GM12878 (cell line): ENCODE data around the gene DHDH. TPM values are rescaled to one million over a fixed set of nuclear protein-coding genes. Genes with fewer than 3 reads are reported as not detected.
A peak's percentile ranks its signal among the peaks of the same experiment; 100 is the strongest.

Experiments
- ATF3 ChIP-seq: IDR thresholded peaks from 2 replicates; pipeline ENCODE4 v1.6.1; 2011; ENCODE audit warnings: low read depth, mild to moderate bottlenecking, low read length, moderate library complexity, borderline replicate concordance; ENCODE audit errors: extremely low read depth
- BCL11A ChIP-seq: IDR thresholded peaks from 2 replicates; pipeline ENCODE4 v1.6.1; 2011; ENCODE audit warnings: low read depth, low read length
- BHLHE40 ChIP-seq, 2 experiments: fragments of 450-650 bp in 1 of 2; IDR thresholded peaks; 2 replicates each; pipeline ENCODE4 v1.6.1; 2011 to 2017; ENCODE audit warnings: low read depth in 2 of 2, borderline replicate concordance in 1 of 2, improper control_type of control experiment in 1 of 2, low read length in 1 of 2, mild to moderate bottlenecking in 1 of 2
- NR2C1 ChIP-seq: fragments of 450-650 bp; IDR thresholded peaks from 2 replicates; pipeline ENCODE4 v1.6.1; 2017; ENCODE audit warnings: antibody characterized with exemption, mild to moderate bottlenecking, moderate library complexity
- PAX5 ChIP-seq: IDR thresholded peaks from 2 replicates; pipeline ENCODE4 v1.6.1; 2011; ENCODE audit warnings: low read depth, low read length, borderline replicate concordance
- PAX8 ChIP-seq: fragments of 450-650 bp; IDR thresholded peaks from 2 replicates; pipeline ENCODE4 v1.6.1; 2017; ENCODE audit warnings: mild to moderate bottlenecking, moderate library complexity
- PKNOX1 ChIP-seq: fragments of 450-650 bp; IDR thresholded peaks from 2 replicates; pipeline ENCODE4 v1.6.1; 2016; ENCODE audit warnings: mild to moderate bottlenecking
- POLR2AphosphoS2 ChIP-seq: IDR thresholded peaks from 2 replicates; pipeline ENCODE4 v1.6.1; 2011; ENCODE audit warnings: low read depth, mild to moderate bottlenecking, low read length, improper control_type of control experiment, moderate library complexity
- RAD51 ChIP-seq: fragments of 450-650 bp; IDR thresholded peaks from 2 replicates; pipeline ENCODE4 v1.6.1; 2016; ENCODE audit warnings: moderate library complexity, mild to moderate bottlenecking, inconsistent platforms
- RFX5 ChIP-seq: IDR thresholded peaks from 2 replicates; pipeline ENCODE4 v1.6.1; 2011; ENCODE audit warnings: low read depth, low read length, improper control_type of control experiment
- SIX5 ChIP-seq: IDR thresholded peaks from 2 replicates; pipeline ENCODE4 v1.6.1; 2011; ENCODE audit warnings: mild to moderate bottlenecking, low read depth, low read length, moderate library complexity; ENCODE audit not compliant: severe bottlenecking
- STAT1 ChIP-seq: fragments of 450-650 bp; conservative IDR thresholded peaks from 2 replicates; pipeline ENCODE4 v1.6.1; 2014; ENCODE audit warnings: antibody characterized with exemption, mild to moderate bottlenecking
- STAT3 ChIP-seq: IDR thresholded peaks from 2 replicates; pipeline ENCODE4 v1.6.1; 2011; ENCODE audit warnings: low read depth, low read length, improper control_type of control experiment
- TCF12 ChIP-seq: IDR thresholded peaks from 2 replicates; pipeline ENCODE4 v1.6.1; 2011; ENCODE audit warnings: low read depth, mild to moderate bottlenecking, low read length
- ZNF207 ChIP-seq: fragments of 450-650 bp; IDR thresholded peaks from 2 replicates; pipeline ENCODE4 v1.6.1; 2014; ENCODE audit warnings: antibody characterized with exemption, mild to moderate bottlenecking, borderline replicate concordance
- ZNF592 ChIP-seq: fragments of 450-650 bp; IDR thresholded peaks from 2 replicates; pipeline ENCODE4 v1.6.1; 2017; ENCODE audit warnings: mild to moderate bottlenecking, moderate library complexity
- polyA plus RNA-seq, 11 experiments: library from polyadenylated mRNA; depleted of rRNA in 4 of 11; unstranded in 6 of 11; stranded (reverse) in 5 of 11; fragments of >200 nt; fragmentation: Nextera tagmentation in 4 of 11; fragmentation: Illumina TruSeq in 1 of 11; extraction: Ambion mirVana in 4 of 11; extraction: Trizol in 1 of 11; gene quantifications; 1 replicate in 1 of 11; 2 replicates in 10 of 11; pipeline versions ENCODE4 v1.2.1 to v1.2.3, GENCODE V29; 2011 to 2016; ENCODE audit warnings: inconsistent platforms in 2 of 11, missing spikeins in 2 of 11, low read depth in 1 of 11
- total RNA-seq, 4 experiments: library from RNA; depleted of rRNA in 3 of 4; stranded (reverse); fragments of >200 nt in 3 of 4; fragmentation: Illumina TruSeq in 1 of 4; extraction: Trizol in 1 of 4; gene quantifications; 2 replicates each; pipeline versions ENCODE4 v1.2.1 to v1.2.3, GENCODE V29; 2013 to 2021
- TF ChIP-seq, protein P1 (sequence below): fragments of 450-650 bp; IDR thresholded peaks from 2 replicates; pipeline ENCODE4 v1.6.1; 2017; ENCODE audit warnings: antibody characterized with exemption, mild to moderate bottlenecking, moderate library complexity
- TF ChIP-seq, protein P2 (sequence below): fragments of 450-650 bp; IDR thresholded peaks from 2 replicates; pipeline ENCODE4 v1.6.1; 2018; ENCODE audit warnings: mild to moderate bottlenecking, low read depth, moderate library complexity; ENCODE audit not compliant: partially characterized antibody

DHDH gene
- total and polyA plus RNA-seq, 10 of the 15 experiments (the other 5 are each of a cell fraction or from before 2014, with no cell fraction given) = 0.13 to 0.21 (median 0.15) TPM; not detected in 7

DNA sequence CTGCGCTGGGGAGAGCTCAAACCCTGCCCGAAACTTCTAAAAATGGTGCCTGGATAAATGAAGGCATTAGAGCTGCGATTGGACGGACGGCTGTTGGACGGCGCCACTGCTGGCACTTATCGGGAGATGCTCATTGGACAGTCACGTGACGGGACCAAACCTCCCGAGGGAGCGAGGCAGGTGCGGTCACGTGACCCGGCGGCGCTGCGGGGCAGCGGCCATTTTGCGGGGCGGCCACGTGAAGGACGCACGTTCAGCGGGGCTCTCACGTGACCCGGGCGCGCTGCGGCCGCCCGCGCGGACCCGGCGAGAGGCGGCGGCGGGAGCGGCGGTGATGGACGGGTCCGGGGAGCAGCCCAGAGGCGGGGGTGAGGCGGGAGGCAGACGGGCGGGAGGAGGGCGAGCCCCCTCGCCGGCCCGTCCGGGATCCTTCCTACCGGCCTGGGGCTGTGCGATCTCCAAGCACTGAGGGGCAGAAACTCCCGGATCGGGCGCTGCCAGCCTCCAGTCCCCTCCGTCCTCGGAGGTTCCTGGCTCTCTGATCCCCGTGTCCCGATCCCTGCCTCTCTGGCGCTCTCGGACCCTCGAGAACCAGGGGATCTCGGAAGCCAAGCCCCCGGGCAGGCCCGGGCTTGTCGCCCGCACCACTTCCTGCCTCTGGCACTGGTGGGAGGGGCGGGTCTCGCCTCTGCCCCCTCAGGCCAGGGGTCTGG is 21.3 kb downstream of the DHDH start, which contains the start of gene BAX (continued):
- TF ChIP-seq ZNF592 (0 out of 2 replicates have a peak, but pooled peaks have one; percentile 20), PKNOX1 (peak; percentile 72), ZNF207 (peak; percentile 71; the same call in 1 of the 2 replicates), PAX8 (no peak), BCL11A (0 out of 2 replicates have a peak, but pooled peaks have one; percentile 3), SIX5 (peak; percentile 75), ATF3 (peak; percentile 100), RFX5 (no peak), RAD51 (peak; percentile 100), STAT1 (0 out of 2 replicates have a peak, but pooled peaks have one; percentile 88), PAX5 (0 out of 2 replicates have a peak, but pooled peaks have one; percentile 43), NR2C1 (peak; percentile 72), POLR2AphosphoS2 (no peak), STAT3 (no peak), TCF12 (peak; percentile 63; the same call in 1 of the 2 replicates), BHLHE40 (IDR thresholded peaks at IDR 0.05; ENCODE audit: borderline replicate concordance in 1 of 2, low read depth in 2 of 2, low read length in 1 of 2) (peak; percentile 96 to 100)
- TF ChIP-seq, protein P1, sequence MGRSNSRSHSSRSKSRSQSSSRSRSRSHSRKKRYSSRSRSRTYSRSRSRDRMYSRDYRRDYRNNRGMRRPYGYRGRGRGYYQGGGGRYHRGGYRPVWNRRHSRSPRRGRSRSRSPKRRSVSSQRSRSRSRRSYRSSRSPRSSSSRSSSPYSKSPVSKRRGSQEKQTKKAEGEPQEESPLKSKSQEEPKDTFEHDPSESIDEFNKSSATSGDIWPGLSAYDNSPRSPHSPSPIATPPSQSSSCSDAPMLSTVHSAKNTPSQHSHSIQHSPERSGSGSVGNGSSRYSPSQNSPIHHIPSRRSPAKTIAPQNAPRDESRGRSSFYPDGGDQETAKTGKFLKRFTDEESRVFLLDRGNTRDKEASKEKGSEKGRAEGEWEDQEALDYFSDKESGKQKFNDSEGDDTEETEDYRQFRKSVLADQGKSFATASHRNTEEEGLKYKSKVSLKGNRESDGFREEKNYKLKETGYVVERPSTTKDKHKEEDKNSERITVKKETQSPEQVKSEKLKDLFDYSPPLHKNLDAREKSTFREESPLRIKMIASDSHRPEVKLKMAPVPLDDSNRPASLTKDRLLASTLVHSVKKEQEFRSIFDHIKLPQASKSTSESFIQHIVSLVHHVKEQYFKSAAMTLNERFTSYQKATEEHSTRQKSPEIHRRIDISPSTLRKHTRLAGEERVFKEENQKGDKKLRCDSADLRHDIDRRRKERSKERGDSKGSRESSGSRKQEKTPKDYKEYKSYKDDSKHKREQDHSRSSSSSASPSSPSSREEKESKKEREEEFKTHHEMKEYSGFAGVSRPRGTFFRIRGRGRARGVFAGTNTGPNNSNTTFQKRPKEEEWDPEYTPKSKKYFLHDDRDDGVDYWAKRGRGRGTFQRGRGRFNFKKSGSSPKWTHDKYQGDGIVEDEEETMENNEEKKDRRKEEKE = no peak
- TF ChIP-seq, protein P2, sequence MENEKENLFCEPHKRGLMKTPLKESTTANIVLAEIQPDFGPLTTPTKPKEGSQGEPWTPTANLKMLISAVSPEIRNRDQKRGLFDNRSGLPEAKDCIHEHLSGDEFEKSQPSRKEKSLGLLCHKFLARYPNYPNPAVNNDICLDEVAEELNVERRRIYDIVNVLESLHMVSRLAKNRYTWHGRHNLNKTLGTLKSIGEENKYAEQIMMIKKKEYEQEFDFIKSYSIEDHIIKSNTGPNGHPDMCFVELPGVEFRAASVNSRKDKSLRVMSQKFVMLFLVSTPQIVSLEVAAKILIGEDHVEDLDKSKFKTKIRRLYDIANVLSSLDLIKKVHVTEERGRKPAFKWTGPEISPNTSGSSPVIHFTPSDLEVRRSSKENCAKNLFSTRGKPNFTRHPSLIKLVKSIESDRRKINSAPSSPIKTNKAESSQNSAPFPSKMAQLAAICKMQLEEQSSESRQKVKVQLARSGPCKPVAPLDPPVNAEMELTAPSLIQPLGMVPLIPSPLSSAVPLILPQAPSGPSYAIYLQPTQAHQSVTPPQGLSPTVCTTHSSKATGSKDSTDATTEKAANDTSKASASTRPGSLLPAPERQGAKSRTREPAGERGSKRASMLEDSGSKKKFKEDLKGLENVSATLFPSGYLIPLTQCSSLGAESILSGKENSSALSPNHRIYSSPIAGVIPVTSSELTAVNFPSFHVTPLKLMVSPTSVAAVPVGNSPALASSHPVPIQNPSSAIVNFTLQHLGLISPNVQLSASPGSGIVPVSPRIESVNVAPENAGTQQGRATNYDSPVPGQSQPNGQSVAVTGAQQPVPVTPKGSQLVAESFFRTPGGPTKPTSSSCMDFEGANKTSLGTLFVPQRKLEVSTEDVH = no peak
